Stimulated activated CD4-positive, alpha-beta T cell treated with anti-CD3 and anti-CD28 coated beads, Interleukin-12 subunit alpha, Interleukin-12 subunit beta, amount 100 ng/mL, for 4 hours (primary cell): ENCODE measurements around the gene ZBBX.
"Not testable (repeated sequence)": the region's sequence is repeated elsewhere in the genome, so short reads cannot be mapped to it uniquely, and the experiment has no call there.

Experiments
- DNase-seq: peaks from one replicate; pipeline ENCODE4 v3.0.0-alpha.2; 2020

The ZBBX gene, protein sequence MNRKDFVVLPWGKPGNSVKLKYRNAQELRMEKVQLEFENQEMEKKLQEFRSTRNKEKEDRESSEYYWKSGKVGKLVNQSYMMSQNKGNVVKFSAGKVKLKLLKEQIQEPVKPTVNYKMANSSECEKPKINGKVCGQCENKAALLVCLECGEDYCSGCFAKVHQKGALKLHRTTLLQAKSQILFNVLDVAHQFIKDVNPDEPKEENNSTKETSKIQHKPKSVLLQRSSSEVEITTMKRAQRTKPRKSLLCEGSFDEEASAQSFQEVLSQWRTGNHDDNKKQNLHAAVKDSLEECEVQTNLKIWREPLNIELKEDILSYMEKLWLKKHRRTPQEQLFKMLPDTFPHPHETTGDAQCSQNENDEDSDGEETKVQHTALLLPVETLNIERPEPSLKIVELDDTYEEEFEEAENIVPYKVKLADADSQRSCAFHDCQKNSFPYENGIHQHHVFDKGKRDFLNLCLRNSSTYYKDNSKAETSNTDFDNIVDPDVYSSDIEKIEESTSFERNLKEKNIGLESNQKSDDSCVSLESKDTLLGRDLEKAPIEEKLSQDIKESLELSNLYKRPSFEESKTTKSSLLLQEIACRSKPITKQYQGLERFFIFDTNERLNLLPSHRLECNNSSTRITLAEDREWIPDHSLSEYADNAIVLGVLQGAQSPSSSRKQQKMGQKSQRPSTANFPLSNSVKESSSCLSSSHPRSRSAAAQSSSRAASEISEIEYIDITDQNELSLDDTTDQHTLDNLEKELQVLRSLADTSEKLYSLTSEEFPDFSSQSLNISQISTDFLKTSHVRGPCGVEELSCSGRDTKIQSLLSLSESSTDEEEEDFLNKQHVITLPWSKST

DNA sequence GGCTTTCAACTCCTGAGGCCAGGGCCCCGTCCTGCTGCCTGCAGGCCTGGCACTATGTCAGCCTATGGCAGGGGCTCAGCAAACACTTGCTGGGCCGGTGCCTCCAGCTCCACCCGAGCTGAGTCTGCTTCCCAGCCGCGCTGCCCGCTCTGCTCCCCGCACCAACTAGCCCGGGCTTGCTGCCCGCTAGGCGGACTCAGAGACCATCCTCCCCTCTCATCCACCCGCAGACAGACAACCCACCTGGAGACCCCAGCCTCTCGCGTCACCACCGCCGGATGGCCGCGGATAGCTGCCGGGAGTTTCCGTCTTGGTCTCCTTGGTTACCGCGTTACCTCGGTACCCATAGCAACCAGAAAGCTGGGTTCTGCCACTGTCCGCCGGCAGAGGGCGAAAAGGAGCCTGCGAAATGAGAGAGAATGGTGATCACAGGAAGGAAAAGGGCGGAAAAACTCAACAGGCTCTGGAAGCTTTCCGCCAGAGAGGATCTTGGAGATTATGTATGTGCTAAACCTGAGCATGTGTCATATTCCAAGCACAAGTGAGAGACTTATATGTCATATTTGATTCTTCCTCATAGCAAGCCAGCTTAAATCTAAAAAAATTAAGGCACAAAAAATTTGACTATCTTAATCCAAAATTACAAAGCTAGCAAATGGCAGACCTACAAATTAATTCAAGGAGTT, at the start of gene ZBBX:
Gene ZBBX (minus strand): TSS at position 294 of the 686 bp plus-strand sequence. CDS start 7,396 bp downstream, outside the sequence.
- DNase-seq, result peak; percentile 80

DNA sequence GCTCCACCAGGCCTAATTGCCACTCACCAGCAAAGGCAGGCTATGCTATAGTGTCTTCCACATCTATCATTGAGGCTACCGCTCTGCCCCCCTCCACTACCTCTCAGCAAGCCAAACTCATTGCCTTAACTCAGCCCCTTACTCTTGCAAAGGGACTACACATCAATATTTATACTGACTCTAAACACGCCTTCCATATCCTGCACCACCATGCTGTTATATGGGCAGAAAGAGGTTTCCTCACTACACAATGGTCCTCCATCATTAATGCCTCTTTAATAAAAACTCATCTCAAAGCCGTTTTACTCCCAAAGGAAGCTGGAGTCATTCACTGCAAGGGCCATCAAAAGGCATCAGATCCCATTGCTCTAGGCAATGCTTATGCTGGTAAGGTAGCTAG, 46.9 kb upstream of the ZBBX start:
- not testable (repeated sequence) for DNase-seq

DNA sequence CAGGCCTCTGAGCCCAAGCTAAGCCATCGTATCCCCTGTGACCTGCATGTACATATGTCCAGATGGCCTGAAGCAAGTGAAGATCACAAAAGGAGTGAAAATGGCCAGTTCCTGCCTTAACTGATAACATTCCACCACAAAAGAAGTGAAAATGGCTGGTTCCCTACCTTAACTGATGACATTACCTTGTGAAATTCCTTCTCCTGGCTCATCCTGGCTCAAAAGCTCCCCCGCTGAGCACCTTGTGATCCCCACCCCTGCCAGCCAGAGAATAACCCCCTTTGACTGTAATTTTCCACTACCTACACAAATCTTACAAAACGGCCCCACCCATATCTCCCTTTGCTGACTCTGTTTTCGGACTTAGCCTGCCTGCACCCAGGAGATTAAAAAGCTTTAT, 42.3 kb upstream of the ZBBX start:
- not testable (repeated sequence) for DNase-seq

DNA sequence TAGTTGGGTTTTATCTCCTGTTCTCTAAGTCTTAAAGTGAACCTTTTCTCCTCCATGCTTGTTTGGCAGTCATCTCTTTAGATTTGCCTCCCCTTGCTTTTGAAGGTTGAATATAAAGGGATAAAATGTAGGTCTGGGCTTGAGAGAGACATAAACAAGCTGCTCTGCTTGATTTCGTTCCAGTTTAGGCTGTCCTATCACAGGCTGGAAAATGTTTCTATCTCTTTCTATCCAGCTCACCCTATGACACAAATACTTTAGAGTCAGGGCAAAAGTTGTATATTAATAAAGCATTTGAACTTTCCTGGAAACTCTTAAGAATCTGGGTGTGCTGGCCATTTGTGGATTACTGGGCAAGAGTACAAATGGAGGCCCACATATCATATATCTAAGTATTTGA, 29.5 kb upstream of the ZBBX start:
- no peak for DNase-seq

DNA sequence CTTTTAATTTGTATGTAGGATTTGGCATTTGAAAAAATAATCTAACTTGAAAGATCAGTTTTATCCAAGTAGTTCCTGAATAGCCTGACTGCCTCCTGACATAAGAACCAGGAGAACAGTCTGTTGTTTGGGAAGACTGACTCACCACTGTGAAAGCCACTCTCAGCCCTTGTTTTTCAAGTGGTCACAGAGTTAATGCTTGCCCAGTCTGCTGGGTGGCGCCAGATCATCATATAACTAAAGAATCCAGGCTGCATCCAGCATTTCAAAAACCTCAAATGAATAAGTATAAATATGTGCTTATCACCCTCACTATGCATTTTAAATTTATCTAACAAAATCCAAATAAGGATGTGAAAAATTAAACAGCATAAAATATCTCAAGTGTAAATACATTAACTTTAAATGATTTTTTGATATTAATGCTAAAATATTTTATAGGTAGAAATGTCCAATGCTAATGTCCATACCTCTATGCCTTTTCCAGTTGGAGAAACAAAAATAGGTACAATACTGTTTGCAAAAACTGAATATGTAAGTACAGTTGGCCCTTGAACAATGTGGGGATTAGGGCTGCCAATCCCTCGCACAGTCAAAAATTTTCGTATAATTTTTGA, 26.9 kb upstream of the ZBBX start:
- DNase-seq, result no peak

DNA sequence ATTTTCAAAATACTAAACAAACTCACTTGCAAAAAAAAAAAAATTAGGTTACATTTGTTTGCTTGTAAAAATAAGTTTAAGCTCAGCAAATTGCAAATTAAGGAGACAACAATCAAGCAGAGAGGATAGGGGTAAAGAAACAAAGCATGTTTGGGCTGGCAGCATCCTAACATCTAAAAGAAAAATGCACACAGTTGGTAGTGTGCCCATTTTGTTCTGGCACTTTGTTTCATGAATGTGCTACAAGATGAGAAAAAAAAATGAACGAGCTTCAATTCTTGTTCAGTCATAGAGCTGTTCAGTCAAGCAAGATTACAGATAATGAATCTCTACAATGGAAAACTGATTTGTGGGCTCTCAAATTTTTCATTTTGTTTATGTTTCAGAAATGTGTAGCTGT, 17.7 kb upstream of the ZBBX start:
- DNase-seq, result no peak

DNA sequence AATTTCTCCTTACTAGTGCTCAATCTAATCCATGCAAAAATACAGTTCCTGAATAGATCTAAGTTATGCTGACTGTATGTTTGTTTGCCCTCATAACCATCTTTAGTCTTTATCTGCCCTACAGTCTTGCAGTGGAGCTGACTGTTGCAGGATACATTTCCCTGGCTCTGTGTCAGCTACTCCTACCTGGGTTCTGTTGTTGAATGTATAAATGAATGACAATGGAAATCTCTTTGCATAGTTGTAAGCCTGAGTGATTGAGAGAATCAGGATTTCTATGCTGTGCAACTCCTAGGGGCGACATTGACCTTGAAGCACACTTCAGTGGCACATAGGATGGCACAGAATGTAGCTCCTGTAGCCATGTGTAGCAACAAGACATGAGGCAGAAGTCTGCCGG, 16.0 kb upstream of the ZBBX start:
- DNase-seq, result no peak

DNA sequence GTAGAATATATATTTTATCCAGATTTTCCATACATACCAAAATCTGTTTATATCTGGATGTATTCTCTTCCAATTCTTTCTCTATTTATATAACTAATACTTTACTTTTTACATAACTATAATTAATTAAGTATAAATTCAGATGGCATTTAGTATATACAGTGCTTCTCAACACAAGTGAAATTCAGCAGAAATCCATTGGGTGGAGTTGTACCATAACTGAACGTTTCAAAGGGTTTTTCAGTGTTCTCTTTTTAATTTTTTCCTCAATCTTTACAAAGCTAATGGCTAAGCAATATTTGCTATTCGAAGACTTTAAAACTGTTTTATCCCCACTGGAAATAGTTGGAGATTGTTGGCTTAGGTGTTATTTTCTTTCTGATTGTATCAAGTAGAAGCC, 13.9 kb upstream of the ZBBX start:
- DNase-seq, result no peak

DNA sequence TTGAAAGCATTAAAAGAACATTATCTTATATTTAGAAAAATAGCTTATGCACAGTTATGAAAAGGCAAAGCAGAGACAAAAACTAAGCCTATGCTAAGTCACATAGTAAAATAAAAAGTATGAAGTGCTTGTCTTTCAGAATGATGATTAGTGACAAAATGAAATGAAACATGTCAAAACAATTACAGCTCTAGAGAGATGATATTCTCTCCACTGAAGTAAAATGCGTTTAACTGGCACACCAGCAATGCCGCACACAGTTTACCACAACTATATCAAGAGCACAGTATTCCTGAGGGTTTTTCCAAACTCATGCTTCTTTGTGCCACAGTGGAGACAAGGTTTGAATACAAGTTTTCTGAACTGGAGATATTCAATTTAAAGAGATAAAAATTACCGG, 2.1 kb upstream of the ZBBX start:
- no peak for DNase-seq

DNA sequence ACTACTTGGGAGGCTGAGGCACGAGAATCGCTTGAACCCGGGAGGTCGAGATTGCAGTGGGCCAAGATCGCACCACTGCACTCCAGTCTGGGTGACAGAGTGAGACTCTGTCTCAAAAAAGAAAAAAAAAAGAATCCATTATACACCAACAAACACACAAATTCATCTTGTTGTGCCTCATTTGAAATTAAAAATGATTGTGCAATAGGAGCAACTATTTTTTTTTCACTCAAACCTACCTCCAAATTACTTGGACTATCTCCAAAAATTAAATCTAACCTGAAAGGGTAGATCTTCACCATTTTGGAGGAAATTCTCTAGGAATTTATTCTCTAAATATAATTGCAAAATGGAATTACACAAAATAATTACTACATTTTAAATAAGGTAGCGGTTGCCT, 4.6 kb downstream of the ZBBX start:
- no peak for DNase-seq

DNA sequence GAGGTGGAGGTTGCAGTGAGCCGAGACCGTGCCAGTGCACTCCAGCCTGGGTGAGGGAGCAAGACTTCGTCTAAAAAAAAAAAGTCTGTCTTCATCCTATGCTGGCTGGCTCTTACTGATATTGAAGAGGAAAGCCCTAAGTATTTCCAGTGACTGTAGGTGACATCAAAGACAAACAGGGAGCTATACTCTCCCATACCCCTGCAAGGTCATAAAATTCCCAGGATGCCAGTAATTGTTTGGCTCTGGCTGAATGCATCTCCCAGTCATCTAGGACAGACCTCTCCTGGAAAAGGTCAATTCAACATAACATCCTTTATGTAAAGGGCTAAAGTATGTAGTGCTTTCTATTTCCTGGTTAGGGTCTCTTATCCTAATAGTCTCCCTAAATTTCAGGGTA, 8.0 kb downstream of the ZBBX start:
- no peak for DNase-seq

DNA sequence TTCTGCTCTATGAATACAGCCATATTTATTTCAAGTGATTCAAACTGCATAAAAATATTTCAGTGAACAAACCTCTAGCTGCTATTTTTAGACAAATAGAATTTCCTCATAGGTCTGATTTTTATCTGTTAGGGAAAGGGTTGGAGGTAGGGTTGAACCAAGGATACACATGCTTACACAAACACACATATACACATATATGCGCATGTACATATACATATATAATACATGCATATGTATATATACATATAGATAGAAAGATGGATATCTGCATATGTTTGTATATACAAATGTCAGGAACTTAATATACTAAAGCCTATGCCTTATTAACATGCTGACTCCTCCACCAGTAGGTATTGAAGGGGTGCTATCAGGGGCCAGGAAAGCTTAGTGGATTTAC, 18.1 kb downstream of the ZBBX start:
- DNase-seq, result no peak

DNA sequence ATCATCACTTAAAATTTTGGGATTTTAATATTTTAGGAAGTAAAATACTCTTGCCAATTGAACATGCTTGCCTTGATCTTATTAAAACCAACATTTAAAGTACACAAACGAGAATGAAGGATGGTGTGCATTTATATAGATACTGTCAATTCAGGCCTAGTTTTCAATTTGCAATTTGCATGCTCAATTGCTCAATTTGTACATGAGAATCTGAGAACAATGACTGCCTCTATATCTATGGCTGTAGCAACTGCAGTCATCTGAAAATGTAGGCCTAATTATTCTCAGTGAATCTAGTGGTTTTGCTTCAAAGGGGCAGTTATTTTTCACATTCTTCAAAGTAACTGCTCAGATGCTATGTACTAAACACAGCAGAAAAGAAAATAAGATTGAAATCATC, 18.8 kb downstream of the ZBBX start:
- no peak for DNase-seq

DNA sequence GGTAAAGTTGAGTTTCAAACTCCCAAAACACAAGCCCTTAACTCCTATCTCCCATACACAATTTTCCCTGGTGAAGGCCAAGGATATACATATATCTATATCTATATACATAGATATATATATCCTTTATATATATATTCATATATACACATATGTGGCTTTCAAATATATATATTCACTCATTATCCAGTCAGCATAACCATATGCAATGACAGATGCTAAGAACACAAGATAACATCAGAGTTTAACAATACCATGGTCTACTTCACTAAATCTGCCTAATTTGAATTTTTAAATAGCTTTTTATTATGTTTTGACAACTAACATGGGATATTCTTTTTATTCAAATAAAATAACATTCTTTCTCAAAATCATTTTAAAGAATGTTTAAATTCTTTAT, 24.7 kb downstream of the ZBBX start:
- no peak for DNase-seq

DNA sequence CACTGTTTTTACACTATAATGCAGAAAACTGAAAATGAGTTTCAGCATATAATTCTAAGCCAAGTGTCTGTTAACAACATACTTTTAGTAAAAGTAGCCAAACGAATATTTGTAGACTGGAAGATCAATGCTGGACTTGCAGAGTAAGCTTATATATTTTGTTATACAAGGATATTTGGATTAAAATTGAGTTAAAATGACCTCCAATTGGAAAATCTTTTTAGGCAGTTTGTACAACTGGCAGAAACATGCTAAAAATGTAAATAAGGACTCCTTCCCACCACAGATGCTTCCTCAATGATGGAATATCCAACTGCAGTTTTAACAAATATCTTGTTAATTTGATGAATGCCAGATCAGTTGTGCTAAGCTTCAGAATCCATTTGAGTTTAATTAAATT, 25.3 kb downstream of the ZBBX start:
- no peak for DNase-seq

DNA sequence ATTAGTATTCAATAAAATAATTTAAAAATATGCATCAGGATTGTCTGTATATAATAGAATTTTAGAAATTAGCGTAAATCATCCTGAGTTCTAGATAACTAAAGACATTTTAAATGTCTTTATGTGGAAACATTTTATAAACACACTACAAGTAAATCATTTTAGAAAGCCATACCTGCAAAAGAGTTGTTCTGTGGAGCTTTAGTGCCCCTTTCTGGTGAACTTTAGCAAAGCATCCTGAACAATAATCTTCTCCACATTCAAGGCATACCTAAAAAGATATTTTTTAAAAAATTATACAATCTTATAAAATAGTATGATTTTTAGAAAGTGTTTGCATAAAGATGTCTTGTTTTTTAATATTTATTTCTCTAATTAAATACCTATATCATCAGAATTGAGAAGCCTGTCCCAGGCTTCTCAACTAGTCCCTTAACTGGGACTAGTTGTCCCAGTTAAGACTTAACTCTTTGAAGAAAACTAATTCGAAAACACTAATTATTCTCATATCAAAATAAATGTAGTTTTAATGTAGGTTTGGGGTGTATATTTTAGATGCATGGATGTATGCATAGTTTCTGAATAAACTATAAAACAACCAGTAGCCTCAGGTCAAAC, 29.7 kb downstream of the ZBBX start:
- DNase-seq, result no peak

DNA sequence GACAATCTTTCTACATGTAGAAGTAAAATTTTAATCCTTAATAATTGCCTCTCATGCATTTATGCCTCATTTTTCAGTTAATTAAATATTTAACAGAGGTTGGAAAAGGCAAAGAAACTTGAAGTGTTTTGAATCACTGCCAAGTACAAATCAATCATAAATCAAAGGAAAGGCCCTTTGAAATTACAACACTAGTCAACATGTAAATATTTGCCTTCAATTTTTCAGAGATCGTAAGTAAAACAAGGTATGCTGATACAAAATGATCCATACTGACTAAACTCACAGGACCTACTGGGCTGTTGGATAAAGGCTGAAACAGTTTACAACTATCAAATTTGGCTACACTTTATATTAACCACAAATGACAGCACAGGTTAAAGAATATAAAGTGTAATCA, 33.9 kb downstream of the ZBBX start:
- DNase-seq, result no peak

DNA sequence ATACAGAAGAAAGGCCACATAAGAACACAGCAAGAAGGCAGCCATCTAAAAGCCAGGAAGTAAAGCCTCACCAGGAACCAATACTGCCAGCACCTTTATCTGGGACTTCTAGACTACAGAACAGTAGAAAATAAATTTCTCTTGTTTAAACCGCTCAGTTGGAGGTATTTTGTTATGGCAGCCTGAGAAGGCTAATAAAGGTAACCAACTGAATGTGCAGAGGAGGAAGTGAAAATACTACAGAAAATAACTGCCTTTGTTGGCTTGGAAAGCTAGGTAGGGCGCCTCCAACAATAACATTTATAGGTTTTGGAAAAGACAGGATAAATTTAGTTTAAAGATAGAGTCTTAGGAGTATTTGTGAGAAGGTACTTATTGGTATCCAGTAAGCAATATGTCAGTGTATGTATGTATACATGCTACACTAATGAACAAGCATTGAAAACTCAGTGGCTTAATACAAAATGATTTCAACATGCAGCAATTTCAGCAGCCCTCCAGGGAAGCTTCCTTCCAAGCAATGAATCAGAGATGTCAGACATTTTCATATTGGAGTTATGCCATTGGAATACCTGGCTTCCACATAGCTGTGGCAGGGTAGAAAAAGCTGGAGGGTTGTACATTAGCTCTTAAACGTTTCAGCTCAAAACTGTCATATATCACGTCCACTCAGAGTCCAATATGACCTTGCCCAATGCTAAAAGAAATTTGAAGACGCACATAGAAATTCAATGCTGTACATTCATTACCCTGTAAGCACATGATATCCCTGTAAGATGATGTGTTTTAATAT, 48.9 kb downstream of the ZBBX start:
- no peak for DNase-seq

DNA sequence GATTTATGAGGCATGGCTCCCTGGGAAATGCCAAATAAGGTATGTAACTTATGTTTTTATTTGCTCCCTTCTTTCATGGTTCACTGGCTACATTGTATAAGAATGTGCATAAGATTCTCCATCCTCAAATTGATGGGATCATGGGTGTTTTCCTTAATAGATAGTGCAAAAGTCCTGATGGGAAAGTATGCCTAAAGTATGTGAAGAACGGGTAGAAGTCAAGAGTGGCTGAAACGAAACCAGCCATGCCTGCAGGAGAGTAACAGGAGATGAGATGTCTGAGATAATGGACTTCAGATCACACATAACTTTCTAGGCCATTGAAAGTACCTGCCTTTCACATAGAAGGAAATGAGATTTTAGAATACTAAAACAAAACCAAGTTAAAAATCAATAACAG, 56.5 kb downstream of the ZBBX start:
- DNase-seq, result no peak

DNA sequence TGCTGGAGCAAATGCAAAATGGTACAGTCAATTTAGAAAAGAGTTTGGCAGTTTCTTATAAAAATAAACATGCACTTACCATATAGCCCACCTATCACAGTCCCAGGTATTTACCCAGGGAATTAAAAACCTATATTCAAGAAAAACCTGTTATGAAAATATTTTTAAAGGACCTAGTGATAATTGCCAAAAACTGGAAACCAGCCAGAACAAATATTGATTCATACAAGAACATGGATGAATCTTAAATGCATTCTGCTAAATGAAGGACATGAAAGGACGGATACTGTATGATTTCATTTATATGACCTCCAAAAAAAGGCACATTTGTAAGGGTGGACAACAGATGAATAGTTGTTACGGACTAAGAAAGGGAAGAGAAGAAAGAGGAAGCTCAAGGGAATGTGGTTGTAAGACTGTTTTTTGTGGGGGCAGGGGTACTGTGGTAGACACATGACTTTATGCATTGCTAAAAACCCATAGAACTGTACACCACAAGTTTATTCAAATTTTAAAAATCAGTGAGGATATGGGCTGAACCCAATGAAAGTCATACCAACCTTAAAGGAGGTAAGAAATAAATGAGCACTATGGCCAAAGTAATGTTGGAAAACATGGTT, 61.0 kb downstream of the ZBBX start:
- DNase-seq, result no peak

DNA sequence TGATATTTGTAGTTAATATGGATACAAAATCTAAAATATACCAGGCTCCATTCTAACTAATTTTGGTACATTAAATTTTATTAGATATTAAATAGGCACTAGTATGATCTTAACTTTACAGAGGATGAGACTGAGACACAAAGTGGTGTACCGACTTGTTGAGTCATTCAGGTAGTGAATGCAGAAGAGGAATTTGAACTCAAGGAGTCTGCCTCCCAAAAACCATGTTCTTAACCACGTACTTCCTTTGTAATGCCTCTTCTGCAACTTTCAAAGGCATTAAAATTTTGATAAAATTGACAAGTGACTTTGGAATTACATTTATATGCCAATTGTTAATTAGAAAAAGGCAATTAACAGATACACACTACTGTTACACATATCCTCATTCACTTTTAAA, 61.8 kb downstream of the ZBBX start:
- DNase-seq, result no peak
